ENCODE data around the gene LCE1E.

GRCh38 chr1:152801333-152801732 is 15.3 kb downstream of the LCE1E start:
- TF ChIP-seq CTCF (IDR thresholded peaks at IDR 0.05): no peak
- no peak for TF ChIP-seq POLR2AphosphoS5 (IDR thresholded peaks at IDR 0.05; ENCODE audit: low read depth, low read length)
- TF ChIP-seq TCF7L2 (IDR thresholded peaks at IDR 0.05; ENCODE audit: low read depth, low read length): no peak

Measured in Panc1 (cell line).